ENCODE data around the gene HSPA12B.
A peak's percentile ranks its signal among the peaks of the same experiment; 100 is the strongest.

The HSPA12B gene

DNA sequence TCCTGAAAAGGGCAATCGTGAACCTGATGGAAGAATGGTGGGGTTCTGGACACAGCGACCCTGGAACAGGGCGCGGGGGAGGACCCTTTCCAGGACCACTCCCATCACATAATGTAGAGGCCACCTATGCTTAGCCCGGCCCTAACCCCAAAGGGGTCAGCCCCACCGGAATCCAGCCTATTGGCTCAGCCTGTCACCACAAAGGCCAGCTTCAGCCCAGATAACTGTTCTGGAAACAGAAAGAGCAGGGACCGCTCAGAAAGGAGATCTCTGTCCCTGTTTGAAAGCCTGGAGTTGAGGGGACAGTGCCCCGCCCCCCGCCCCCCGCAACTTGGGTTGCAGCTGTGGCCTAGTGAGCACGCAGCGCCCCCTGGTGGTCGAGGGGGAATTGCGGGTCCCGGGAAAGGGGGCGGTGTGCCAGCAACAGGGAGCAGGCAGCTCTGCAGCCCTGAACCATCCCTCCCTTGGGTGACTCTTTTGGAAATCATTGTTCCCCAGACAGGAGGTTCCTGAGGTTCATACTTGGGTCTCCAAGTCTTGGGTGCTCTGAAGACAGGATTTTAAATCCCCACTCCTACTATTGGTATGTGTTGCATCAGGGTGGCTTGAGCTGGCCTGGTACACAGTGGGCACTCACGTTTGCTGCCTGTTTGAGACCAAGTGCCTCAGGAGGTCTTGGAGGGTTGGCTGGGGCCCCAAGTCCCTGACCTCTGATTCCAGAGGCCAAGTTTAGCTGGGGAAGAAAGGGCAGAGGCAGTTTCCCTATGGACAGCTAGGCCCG is 21.6 kb upstream of the HSPA12B start:
- no peak overlapping the region for H3K4me3 ChIP-seq (ENCODE audit: low read depth, low read length)
- TF ChIP-seq, protein P1, sequence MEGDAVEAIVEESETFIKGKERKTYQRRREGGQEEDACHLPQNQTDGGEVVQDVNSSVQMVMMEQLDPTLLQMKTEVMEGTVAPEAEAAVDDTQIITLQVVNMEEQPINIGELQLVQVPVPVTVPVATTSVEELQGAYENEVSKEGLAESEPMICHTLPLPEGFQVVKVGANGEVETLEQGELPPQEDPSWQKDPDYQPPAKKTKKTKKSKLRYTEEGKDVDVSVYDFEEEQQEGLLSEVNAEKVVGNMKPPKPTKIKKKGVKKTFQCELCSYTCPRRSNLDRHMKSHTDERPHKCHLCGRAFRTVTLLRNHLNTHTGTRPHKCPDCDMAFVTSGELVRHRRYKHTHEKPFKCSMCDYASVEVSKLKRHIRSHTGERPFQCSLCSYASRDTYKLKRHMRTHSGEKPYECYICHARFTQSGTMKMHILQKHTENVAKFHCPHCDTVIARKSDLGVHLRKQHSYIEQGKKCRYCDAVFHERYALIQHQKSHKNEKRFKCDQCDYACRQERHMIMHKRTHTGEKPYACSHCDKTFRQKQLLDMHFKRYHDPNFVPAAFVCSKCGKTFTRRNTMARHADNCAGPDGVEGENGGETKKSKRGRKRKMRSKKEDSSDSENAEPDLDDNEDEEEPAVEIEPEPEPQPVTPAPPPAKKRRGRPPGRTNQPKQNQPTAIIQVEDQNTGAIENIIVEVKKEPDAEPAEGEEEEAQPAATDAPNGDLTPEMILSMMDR (IDR thresholded peaks at IDR 0.05; ENCODE audit: borderline replicate concordance, insufficient read depth, low read depth, low read length) = peak; percentile 91

DNA sequence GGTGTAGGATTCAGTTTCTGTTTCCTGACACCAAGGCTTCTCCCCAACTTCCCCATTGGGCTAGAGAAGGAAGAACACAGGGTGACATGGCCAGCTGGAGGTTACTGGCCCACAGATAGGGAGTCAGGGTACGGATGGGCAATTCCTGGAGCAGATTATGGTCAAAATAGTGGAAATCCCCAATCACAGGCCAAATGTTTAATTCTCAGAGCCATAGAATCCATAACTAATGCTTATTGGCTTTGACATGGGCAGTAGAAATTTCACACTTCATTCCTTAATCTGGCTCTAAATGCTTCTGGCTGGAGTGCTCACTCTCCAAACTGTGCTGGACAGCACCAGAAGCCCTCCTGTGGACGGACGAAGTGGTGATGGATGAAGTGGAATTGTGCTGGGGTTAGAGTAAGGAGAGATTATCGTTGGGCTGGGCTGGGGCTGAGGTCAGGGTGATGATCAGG is 21.0 kb upstream of the HSPA12B start:
- TF ChIP-seq, protein P1 (IDR thresholded peaks at IDR 0.05; ENCODE audit: borderline replicate concordance, insufficient read depth, low read depth, low read length) = no peak
- no peak overlapping the region for H3K4me3 ChIP-seq (ENCODE audit: low read depth, low read length)

DNA sequence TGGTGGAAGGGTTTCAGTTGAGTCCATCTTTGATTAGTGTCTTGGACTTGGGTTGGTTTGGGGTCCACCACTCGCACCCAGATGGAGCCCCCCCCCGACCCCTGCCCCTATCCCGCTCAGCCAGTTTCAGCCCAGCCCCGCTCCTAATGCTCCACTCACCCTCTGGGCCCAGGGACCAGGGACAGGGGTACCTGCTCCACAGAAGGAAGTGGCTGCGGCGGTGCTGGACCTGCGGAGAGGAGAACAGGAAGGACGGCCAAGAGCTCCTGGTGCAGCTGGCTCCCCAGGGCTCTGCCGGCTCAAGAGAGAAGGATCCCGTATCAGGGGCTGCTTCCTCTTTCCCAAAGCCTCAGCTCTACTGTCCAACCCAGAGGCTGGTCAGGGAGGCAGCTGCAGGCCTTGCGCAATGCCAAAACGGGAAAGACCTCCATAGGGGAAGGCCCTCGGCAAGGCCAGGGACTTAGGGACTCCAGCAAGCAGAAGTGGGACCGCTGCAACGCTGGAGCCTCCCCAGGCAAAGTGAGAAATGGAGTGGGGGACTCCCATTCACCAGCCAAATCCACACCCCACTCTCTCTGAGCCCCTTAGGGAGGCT is 20.1 kb upstream of the HSPA12B start, which contains the start of gene SIGLEC1:
Gene SIGLEC1, minus strand, starts transcription at position 322 of the 595 bp plus-strand sequence. CDS start 5,472 bp downstream, outside the sequence.
- TF ChIP-seq, protein P1 (IDR thresholded peaks at IDR 0.05; ENCODE audit: borderline replicate concordance, insufficient read depth, low read depth, low read length) = no peak
- H3K4me3 ChIP-seq (ENCODE audit: low read depth, low read length) = no peak within 1 kb of the TSS

DNA sequence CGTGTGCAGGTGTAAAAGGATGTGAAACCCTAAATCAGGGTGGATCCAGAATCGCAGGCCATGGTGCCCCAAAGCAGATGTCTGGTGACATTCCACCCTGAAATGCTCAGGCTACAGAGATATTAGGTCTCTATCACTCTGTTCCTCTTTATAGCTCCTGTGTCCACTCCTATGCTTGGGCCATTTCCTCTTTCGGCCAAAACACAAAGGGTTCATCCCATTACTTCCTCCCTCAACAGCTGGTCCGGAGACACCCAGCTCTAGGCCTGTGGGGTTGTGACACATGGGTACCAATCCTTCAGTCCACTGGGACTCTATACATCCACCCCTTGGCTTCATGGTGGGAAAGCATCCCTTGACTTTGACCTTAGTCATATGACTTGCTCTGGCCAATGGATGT is 18.4 kb upstream of the HSPA12B start:
- no peak overlapping the region for H3K4me3 ChIP-seq (ENCODE audit: low read depth, low read length)
- TF ChIP-seq, protein P1 (IDR thresholded peaks at IDR 0.05; ENCODE audit: borderline replicate concordance, insufficient read depth, low read depth, low read length) = no peak

DNA sequence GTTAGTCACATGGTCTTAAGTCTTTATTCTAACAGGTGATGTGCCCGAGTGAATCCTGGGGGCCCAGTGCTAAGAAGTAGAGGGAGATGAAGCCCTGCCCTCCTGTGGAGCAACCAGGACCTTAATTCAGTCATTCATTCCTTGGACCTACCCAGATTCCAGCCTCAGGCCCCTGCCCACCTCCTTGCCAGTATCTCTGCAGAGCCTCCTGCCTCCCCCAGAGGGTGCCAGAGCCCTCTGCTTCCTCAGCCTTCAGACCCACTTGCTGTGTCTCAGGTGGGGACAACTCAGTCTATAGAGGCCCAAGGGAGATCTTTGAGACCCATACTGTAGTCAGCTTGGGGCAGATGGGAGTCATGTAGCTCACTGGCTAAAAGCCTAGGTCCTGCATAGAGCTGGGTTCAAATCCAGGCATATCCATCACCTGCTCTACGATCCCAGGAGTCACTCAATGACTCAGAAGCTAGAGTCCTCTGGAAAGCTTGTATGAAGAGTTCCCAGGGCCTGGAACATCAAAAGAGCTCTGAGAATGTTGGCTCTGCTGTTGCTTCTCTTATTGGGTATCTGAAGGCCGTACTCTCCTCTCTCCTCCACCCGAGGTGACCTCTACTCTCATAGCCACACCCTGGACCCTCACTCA is 16.2 kb upstream of the HSPA12B start:
- TF ChIP-seq, protein P1 (IDR thresholded peaks at IDR 0.05; ENCODE audit: borderline replicate concordance, insufficient read depth, low read depth, low read length) = peak; percentile 81
- H3K4me3 ChIP-seq (ENCODE audit: low read depth, low read length) = no peak overlapping the region

DNA sequence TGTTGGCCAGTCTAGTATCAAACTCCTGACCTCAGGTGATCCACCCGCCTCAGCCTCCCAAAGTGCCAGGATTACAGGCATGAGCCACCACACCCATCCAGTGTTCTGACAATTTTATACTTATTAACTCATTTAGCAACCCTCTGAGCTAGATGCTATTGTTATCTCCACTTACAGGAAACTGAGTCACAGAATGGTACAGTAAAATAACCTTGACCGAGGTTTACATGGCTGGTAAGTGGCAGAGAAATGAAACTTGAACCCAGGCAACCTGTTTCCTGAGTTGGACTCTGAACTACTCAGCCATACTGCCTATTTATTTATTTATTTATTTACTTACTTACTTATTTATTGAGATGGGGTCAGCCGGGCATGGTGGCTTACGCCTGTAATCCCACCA is 13.4 kb upstream of the HSPA12B start:
- TF ChIP-seq, protein P1 (IDR thresholded peaks at IDR 0.05; ENCODE audit: borderline replicate concordance, insufficient read depth, low read depth, low read length) = no peak
- no peak overlapping the region for H3K4me3 ChIP-seq (ENCODE audit: low read depth, low read length)

All from GM12875 (cell line).